Astrocyte of the cerebellum (primary cell): ENCODE data around the gene SESN3.

Source experiments
- DNase-seq: peaks from one replicate; pipeline ENCODE4 v3.0.0-alpha.2; 2011; ENCODE audit warnings: low read depth
- H3K4me3 ChIP-seq: 2 replicates; pipeline ENCODE4 v1.5.1; 2011; ENCODE audit warnings: mild to moderate bottlenecking, low read depth, low read length, moderate library complexity
- in situ Hi-C: cut with HindIII; loops from 2 replicates; pipeline ENCODE4 v1.10.0; 2017; ENCODE audit warnings: low sequenced_read_pairs
- TF ChIP-seq, protein P1 (sequence below): IDR thresholded peaks from 2 replicates; pipeline ENCODE4 v1.5.1; 2012; ENCODE audit warnings: low read length, low read depth, moderate library complexity, mild to moderate bottlenecking; ENCODE audit errors: missing control alignments

SESN3 gene

DNA sequence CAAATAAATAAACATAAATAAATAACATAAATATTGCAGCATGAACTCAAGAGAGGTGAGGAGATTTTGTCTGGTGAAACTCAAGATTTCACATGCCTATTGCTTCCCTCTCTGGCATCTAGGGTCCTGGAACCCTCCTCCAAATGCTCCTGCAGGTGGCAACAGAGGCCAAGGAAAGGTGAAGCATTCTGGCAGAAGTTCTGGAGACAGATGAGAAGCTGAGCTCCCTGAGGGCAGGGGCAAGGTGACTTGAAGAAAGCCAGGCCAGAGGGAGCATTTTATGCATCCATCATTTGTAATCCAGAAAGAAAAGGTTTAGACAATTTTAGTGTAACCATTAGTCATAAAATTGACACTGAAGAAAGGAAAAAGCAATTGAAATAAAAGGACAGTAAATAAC is 76.5 kb downstream of the SESN3 start:
- in situ Hi-C loops: no loop called here

DNA sequence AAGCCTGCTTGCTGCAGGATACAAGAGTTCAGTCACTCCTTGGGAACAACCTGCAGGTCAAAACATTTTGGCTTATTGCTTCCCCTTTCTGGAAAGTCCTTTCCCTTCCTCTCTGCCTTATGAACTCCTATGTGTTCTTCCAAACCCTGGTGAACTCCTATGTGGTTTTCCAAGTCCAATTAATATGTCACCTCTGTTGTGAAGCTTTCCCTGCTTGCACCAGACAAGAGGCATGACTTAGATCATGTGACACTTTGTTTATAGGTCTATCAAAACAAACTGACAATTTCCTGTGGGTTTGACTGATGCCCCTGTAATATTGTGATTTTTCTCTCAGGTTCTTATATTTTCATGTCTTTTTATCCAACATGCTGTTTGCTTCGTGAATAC is 77.2 kb downstream of the SESN3 start:
- in situ Hi-C loops: no loop called here
- no peak for DNase-seq
- no peak overlapping the region for H3K4me3 ChIP-seq
- TF ChIP-seq, protein P1, sequence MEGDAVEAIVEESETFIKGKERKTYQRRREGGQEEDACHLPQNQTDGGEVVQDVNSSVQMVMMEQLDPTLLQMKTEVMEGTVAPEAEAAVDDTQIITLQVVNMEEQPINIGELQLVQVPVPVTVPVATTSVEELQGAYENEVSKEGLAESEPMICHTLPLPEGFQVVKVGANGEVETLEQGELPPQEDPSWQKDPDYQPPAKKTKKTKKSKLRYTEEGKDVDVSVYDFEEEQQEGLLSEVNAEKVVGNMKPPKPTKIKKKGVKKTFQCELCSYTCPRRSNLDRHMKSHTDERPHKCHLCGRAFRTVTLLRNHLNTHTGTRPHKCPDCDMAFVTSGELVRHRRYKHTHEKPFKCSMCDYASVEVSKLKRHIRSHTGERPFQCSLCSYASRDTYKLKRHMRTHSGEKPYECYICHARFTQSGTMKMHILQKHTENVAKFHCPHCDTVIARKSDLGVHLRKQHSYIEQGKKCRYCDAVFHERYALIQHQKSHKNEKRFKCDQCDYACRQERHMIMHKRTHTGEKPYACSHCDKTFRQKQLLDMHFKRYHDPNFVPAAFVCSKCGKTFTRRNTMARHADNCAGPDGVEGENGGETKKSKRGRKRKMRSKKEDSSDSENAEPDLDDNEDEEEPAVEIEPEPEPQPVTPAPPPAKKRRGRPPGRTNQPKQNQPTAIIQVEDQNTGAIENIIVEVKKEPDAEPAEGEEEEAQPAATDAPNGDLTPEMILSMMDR: no peak

More for the DNA sequence above, 76.5 kb downstream of the SESN3 start:
- peak; percentile 63 for DNase-seq
- TF ChIP-seq, protein P1: peak; percentile 79
- H3K4me3 ChIP-seq: no peak overlapping the region

DNA sequence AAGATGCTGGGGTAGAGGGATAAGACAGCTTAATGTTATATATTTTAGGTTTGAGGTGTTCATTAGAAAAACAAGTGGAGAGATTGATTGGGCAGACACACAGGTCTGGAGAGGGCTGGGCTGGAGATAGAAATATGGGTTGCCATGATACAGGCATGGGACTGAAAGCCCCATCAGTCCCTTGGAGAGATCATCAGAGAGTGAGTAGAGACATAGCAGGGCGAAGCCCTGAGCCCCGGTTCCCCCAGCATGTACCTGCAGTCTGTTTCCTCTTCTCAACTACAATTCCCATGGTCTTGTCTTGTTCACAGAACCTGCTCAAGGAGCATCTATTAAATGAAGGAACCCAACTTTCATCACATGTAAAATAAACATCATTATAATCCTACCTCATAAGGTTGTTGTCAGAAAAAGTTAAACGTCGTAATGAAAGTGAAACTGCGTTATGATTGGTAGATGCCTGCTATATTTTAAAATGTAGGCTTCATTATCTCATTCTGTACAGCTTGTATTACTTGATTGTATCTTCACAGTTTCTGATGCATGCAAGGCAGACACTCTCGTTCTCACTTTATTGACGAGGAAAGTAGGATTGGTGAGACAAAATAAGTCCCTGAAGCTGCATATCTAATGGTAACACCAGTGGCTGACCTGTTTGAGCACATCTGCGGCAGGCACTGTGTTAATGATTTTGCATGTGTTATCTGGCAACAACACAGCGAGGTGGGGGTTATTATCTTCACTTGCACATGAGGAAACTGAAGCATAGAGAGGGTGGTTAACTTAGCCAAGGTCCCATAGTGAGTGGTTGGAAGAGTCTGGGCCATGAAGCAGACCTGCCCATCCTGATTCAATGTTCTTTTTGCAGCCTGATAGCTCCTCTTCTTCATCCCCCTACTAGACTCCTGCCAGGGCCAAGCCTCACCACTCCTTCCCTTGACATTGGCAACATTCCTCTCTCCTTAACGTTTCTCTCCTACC is 77.8 kb downstream of the SESN3 start:
- TF ChIP-seq, protein P1: no peak
- H3K4me3 ChIP-seq: no peak overlapping the region
- DNase-seq: no peak
- in situ Hi-C loops: no loop called here

DNA sequence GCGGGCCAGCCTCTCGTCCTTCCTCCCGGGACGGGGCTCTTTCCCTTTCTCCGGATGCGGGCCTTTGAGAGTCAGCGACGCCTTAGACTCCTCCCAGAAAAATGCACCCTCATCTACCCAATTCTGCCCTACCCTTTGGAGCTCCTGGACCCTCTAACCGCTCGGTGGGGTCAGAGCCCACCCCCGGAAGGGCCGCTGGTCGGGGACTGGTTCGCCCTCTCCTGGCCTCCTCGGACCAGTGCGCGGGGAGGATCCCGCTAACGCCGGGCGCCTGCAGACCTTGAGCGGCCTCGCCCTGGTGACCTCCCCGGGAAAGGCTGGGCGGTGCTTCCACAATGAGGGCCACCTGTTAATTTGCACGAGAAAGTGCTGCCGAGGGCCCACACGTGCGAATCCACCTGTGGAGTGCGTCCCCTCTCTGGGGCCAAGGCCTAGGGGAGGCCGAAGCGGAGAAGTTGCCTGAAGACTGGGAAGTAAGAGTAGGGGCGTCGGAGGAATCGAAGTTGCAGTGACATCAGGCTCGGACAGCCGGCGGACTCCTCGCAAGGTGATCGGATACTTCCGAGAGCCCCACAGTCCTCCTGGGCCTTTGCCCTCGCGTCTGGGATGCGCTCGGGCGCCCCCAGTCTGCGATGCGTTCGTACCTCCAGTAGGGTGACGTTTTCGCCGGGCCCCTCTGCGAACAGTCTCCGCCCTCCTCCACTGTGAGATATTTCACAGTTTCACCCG is 79.9 kb downstream of the SESN3 start:
- peak; percentile 77 for DNase-seq
- peak overlapping the region; percentile 30 for H3K4me3 ChIP-seq
- TF ChIP-seq, protein P1: peak; percentile 74
- in situ Hi-C loops: no loop called here

DNA sequence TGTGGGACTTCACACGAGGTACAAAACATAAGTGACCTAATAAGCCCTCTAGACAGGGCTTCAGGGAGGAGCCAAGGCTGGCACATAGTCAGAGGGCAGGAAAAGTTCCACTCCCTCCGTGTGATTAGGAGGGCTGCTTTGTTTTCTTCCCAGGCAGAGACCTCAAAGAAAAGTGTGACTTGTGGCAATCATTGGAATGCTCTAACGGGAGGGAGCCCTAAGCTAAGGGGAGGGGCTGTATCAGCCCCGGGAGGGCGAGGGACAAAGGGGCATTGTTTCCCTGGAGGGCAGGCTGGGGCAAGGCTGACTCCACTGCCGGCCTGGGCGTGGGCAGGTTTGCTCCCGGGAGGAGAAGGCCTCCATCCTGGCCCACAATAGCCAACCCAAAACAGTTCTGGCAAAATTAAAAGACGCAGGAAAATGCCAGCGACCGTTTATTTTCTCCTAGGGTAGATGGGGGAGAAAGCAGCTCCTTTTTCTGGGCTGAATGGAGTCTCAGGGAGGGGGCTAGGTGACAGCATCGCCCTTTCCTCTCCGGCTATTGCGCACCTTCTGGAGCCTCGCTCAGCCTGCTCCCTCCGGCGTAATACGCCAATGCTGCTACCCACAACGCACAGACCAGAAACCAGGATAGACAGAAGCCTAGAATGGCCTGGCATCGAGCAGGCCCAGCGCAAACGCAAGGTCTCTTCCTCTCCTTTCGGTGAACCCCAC is 81.2 kb downstream of the SESN3 start:
- no peak overlapping the region for H3K4me3 ChIP-seq
- no peak for DNase-seq
- in situ Hi-C loops: no loop called here
- TF ChIP-seq, protein P1: no peak

DNA sequence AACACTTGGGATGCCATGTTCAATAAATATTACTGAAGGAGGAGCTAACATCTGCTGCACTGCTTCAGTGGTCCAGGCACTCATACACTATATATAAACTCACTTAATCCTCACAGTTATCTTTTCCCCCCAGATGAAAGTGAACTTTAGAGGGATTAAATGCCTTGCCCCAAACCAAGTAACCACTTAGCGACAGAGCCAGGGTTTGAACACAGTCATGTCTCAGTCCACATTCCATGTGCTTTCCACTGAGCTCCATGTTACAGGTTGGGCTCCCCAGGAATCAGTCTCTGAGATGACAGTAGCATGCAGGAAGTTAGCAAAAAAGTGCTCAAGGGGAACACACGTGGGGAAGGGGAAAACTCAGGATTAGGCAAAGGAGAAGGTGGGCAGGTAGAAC is 82.1 kb downstream of the SESN3 start:
- no peak overlapping the region for H3K4me3 ChIP-seq
- DNase-seq: no peak
- TF ChIP-seq, protein P1: no peak
- in situ Hi-C loops: no loop called here
